ENCODE results near the gene PBRM1. TPM values are rescaled to one million over a fixed set of nuclear protein-coding genes. Genes with fewer than 3 reads are reported as not detected.

The PBRM1 gene
- total RNA-seq, 4 donors from 2014 or later = 60.3 to 335 (median 134) TPM

- Histone ChIP-seq H3K27me3 (no peaks in the 10 kb centered on the region), H3K27ac (peak overlapping the region; percentile 47 to 92 (median 68)), H3K9me3 (no peaks in the 10 kb centered on the region), H3K4me1 (peaks cover 19 to 56% (median 42%) of the 10 kb centered on the region in 4 donors), H3K4me3 (peak overlapping the region in 3 of 4 donors; percentile 16 to 53 (median 39)), H3K36me3 (no peaks in the 10 kb centered on the region)
- in situ Hi-C loops (cut with MboI; ENCODE audit: low pct_ligation_motif_present in 1 of 4, low pct_unique_long_range_greater_than_20kb in 1 of 4, low sequenced_read_pairs in 3 of 4) = no loop called here
- WGBS, 2 donors (ENCODE audit: low coverage in 1 of 2) = 77 to 82% methylated on average over 10 to 19 of the region's 19 CpGs
- no peak for DNase-seq
- intact Hi-C loops (cut with DNase I; ENCODE audit: low total_unique reads) = no loop called here
- TF ChIP-seq EP300 (IDR thresholded peaks at IDR 0.05; ENCODE audit: low read depth) (no peak), POLR2A (IDR thresholded peaks at IDR 0.05) (no peak), CTCF (IDR thresholded peaks at IDR 0.05) (no peak), POLR2AphosphoS5 (IDR thresholded peaks at IDR 0.05) (no peak)
Measured at GRCh38 chr3:52535411-52536111, 150.2 kb downstream of the PBRM1 start.

- no peak for DNase-seq
- in situ Hi-C loops (cut with MboI; ENCODE audit: low pct_ligation_motif_present in 1 of 4, low pct_unique_long_range_greater_than_20kb in 1 of 4, low sequenced_read_pairs in 3 of 4) = no loop called here
- Histone ChIP-seq H3K4me1 (peaks cover 19 to 52% (median 41%) of the 10 kb centered on the region in 4 donors), H3K36me3 (no peaks in the 10 kb centered on the region), H3K27ac (peak overlapping the region; percentile 70 to 92 (median 74)), H3K9me3 (no peaks in the 10 kb centered on the region), H3K27me3 (no peaks in the 10 kb centered on the region), H3K4me3 (peak overlapping the region; percentile 43 to 81 (median 53))
- TF ChIP-seq EP300 (IDR thresholded peaks at IDR 0.05; ENCODE audit: low read depth) = no peak
- TF ChIP-seq CTCF (IDR thresholded peaks at IDR 0.05) = no peak
- no peak for TF ChIP-seq POLR2A (IDR thresholded peaks at IDR 0.05)
- no peak for TF ChIP-seq POLR2AphosphoS5 (IDR thresholded peaks at IDR 0.05)
- intact Hi-C loops (cut with DNase I; ENCODE audit: low total_unique reads) = no loop called here
- WGBS, 2 donors (ENCODE audit: low coverage in 1 of 2) = 66 to 70% methylated on average over 4 to 55 of the region's 57 CpGs
Measured at GRCh38 chr3:52534281-52535183, 151.2 kb downstream of the PBRM1 start.

GRCh38 chr3:52533623-52534280, 152.0 kb downstream of the PBRM1 start, which contains the start of gene NT5DC2:
TSS of gene NT5DC2 (minus strand) at chr3:52533857. CDS start at chr3:52533737, 120 bp downstream.
- 1% methylated on average over 21 of the region's 91 CpGs; no CpG with 5 or more reads in 1 of the 2 donors for WGBS, 2 donors (ENCODE audit: low coverage in 1 of 2)
- intact Hi-C loops (cut with DNase I; ENCODE audit: low total_unique reads) = no loop called here
- in situ Hi-C loops (cut with MboI; ENCODE audit: low pct_ligation_motif_present in 1 of 4, low pct_unique_long_range_greater_than_20kb in 1 of 4, low sequenced_read_pairs in 3 of 4) = no loop called here

More at GRCh38 chr3:52533623-52534280, 152.0 kb downstream of the PBRM1 start, which contains the start of gene NT5DC2:
- no peaks in the 10 kb centered on the region for H3K27me3 ChIP-seq
- no peaks in the 10 kb centered on the region for H3K36me3 ChIP-seq
- H3K4me3 ChIP-seq = peak within 1 kb of the TSS; percentile 52 to 81 (median 66)
- peaks cover 19 to 48% (median 33%) of the 10 kb centered on the region in 4 donors for H3K4me1 ChIP-seq
- DNase-seq = peak; percentile 80
- TF ChIP-seq CTCF (IDR thresholded peaks at IDR 0.05) (no peak), POLR2AphosphoS5 (IDR thresholded peaks at IDR 0.05) (peak in 1 of 3 donors; percentile 56)
- H3K27ac ChIP-seq = peak within 1 kb of the TSS; percentile 70 to 92 (median 74)
- H3K9me3 ChIP-seq = no peaks in the 10 kb centered on the region
